Measurements from ENCODE around the gene GRIK1.

Gene GRIK1

GRCh38 chr21:29641635-29642550 lies 297.9 kb downstream of the GRIK1 start:
- Histone ChIP-seq H3K4me3 (ENCODE audit: low read length, poor library complexity, severe bottlenecking) (no peak overlapping the region), H4K20me1 (ENCODE audit: insufficient read depth, low read length, poor library complexity, severe bottlenecking) (no peaks in the 10 kb centered on the region), H3K79me2 (ENCODE audit: insufficient read depth, low read length) (no peaks in the 10 kb centered on the region), H3K9me3 (ENCODE audit: insufficient read depth, low read depth, low read length) (peaks cover 8% of the 10 kb centered on the region; the same call in 1 of the 2 replicates), H3F3A (ENCODE audit: low read depth) (no peaks in the 10 kb centered on the region), H3K4me1 (ENCODE audit: insufficient read depth, low read length, poor library complexity, severe bottlenecking) (no peaks in the 10 kb centered on the region), H3K4me2 (ENCODE audit: low read depth, low read length, poor library complexity, severe bottlenecking) (no peak overlapping the region), H3K36me3 (ENCODE audit: insufficient read depth, low read length) (no peaks in the 10 kb centered on the region), H3K9me2 (replicated peaks; ENCODE audit: low read depth, low read length) (no peaks in the 10 kb centered on the region), H2AFZ (ENCODE audit: low read length) (no peak overlapping the region), H3K27me3 (ENCODE audit: insufficient read depth, low read length, poor library complexity, severe bottlenecking) (no peaks in the 10 kb centered on the region), H3K9ac (ENCODE audit: low read depth, low read length, poor library complexity, severe bottlenecking) (no peak overlapping the region)
- TF ChIP-seq CTCF (conservative IDR thresholded peaks at IDR 0.05; ENCODE audit: low read length) (no peak), EZH2phosphoT487 (IDR thresholded peaks at IDR 0.05; ENCODE audit: borderline replicate concordance) (no peak)

- Histone ChIP-seq H3K9ac (ENCODE audit: low read depth, low read length, poor library complexity, severe bottlenecking) (no peak overlapping the region), H3K4me3 (ENCODE audit: low read length, poor library complexity, severe bottlenecking) (no peak overlapping the region), H3K4me2 (ENCODE audit: low read depth, low read length, poor library complexity, severe bottlenecking) (no peak overlapping the region), H2AFZ (ENCODE audit: low read length) (no peak overlapping the region), H3K9me3 (ENCODE audit: insufficient read depth, low read depth, low read length) (peaks cover 8% of the 10 kb centered on the region; the same call in 1 of the 2 replicates), H3K36me3 (ENCODE audit: insufficient read depth, low read length) (no peaks in the 10 kb centered on the region), H4K20me1 (ENCODE audit: insufficient read depth, low read length, poor library complexity, severe bottlenecking) (no peaks in the 10 kb centered on the region), H3K9me2 (replicated peaks; ENCODE audit: low read depth, low read length) (no peaks in the 10 kb centered on the region), H3F3A (ENCODE audit: low read depth) (no peaks in the 10 kb centered on the region), H3K79me2 (ENCODE audit: insufficient read depth, low read length) (no peaks in the 10 kb centered on the region), H3K27me3 (ENCODE audit: insufficient read depth, low read length, poor library complexity, severe bottlenecking) (no peaks in the 10 kb centered on the region), H3K4me1 (ENCODE audit: insufficient read depth, low read length, poor library complexity, severe bottlenecking) (no peaks in the 10 kb centered on the region)
- TF ChIP-seq EZH2phosphoT487 (IDR thresholded peaks at IDR 0.05; ENCODE audit: borderline replicate concordance) (no peak), CTCF (conservative IDR thresholded peaks at IDR 0.05; ENCODE audit: low read length) (no peak)
Observed at GRCh38 chr21:29641001-29641634, 298.7 kb downstream of the GRIK1 start.

GRCh38 chr21:29640080-29640508 lies 299.7 kb downstream of the GRIK1 start:
- Histone ChIP-seq H3K4me2 (ENCODE audit: low read depth, low read length, poor library complexity, severe bottlenecking) (no peak overlapping the region), H3K36me3 (ENCODE audit: insufficient read depth, low read length) (no peaks in the 10 kb centered on the region), H3K9me2 (replicated peaks; ENCODE audit: low read depth, low read length) (no peaks in the 10 kb centered on the region), H3K9ac (ENCODE audit: low read depth, low read length, poor library complexity, severe bottlenecking) (no peak overlapping the region), H3K79me2 (ENCODE audit: insufficient read depth, low read length) (no peaks in the 10 kb centered on the region), H4K20me1 (ENCODE audit: insufficient read depth, low read length, poor library complexity, severe bottlenecking) (no peaks in the 10 kb centered on the region), H3F3A (ENCODE audit: low read depth) (no peaks in the 10 kb centered on the region), H3K9me3 (ENCODE audit: insufficient read depth, low read depth, low read length) (peaks cover 8% of the 10 kb centered on the region; the same call in 1 of the 2 replicates), H3K27me3 (ENCODE audit: insufficient read depth, low read length, poor library complexity, severe bottlenecking) (no peaks in the 10 kb centered on the region), H3K4me1 (ENCODE audit: insufficient read depth, low read length, poor library complexity, severe bottlenecking) (no peaks in the 10 kb centered on the region), H2AFZ (ENCODE audit: low read length) (no peak overlapping the region), H3K4me3 (ENCODE audit: low read length, poor library complexity, severe bottlenecking) (no peak overlapping the region)
- TF ChIP-seq EZH2phosphoT487 (IDR thresholded peaks at IDR 0.05; ENCODE audit: borderline replicate concordance) (no peak), CTCF (conservative IDR thresholded peaks at IDR 0.05; ENCODE audit: low read length) (no peak)

Data from Loucy (cell line).